ENCODE results near the gene CAV1.

CAV1 gene

DNA sequence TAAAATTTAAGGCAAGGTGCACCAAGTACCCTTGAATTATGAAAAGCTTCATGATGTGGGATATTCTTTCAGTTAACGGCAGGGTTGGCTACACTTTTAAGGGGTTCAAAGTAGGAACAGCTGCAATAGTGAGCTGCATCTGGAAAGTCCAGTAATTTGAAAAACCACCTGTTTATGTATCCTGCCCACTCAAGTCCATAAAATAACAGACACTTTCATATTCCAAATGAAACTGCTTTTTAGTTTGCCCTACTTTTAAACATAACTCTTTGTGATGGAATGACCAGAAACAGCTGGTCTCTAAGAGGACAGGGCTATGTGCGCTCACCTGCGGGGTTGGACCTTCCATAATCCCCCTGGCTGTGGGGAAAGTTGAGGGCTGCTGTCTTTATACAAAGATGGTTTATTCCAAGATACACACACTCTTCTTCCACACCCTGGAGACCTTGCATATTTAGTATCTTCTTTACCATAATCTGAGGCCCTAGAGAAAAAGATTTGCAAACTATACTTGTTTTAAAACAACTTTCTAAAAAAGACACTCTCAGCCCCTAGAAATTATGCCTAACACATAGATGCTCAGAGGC, 7.4 kb downstream of the CAV1 start:
- no peak for DNase-seq

DNA sequence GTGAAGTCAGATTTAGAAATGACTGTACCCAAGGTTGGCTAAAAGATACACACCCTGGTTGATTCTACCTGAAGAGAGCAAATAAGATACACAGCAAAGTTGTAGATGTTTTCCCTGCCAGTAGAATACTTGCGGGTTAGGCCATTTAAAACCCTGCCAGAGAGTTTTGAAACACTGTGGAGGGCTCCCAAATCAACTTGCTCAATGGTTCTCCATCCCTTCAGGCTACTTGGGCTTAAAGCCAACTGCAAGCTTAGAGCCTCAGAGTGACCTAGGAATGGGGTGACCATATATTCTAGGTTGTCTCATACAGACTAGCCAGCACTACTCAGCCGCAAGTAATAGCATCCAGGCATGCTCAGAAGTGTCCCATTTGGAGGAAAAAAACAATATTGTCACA, 10.0 kb downstream of the CAV1 start:
- DNase-seq, result no peak

DNA sequence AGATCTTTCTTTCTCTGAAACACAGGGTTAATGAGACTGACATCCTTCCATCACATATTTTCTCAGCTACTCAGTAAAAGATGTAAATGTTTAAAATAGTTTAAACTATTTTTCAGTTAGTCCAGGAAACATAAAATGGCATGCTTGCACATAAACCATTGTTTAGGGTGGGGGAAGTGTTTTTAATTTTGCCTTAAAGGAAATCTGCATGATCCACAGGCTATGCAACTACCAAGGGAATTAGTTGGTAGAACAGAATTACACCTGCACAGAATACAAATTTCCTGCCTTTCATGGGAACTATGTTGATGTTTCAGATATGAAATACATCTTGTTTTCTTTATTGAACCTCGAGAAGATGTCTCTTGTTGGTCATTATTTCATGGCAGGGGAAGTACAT, 10.6 kb downstream of the CAV1 start:
- DNase-seq, result no peak

DNA sequence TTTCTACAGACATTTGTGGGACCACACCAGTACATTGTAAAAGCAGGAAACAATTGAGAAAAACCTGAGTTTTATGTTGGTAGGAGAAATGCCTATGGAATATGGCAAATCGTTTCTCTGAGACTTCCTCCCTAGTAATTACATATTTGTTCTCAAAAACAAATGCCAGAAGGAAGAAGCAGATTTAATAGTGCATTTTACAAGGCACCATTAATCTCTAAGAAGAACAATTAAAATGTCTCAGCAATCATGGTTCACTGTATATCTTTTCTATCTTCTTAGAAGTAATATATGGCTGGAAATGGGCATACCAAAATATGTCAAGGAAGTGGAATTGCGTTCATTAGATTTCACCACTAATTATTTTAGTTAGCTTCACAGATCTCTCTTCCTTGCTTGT, 13.3 kb downstream of the CAV1 start:
- DNase-seq, result no peak

DNA sequence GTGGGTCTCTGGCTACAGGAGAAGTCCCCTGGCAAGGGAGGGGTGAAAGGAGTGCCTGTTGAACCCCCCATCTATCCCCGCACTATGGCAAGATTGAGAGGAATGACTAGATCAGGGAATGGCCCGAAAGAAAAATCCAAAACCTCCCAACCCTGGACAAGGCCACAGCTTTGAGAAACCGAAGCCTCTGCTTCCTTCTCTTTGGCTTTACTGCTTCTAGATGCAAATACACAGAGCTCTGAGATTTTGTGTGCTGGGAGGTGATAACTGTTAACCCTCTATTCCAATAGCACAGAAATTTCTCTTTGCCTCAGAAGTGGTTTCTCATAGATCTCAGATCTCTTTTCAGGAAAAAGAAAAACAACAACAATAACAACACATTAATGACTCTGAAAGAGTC, 15.0 kb downstream of the CAV1 start:
- DNase-seq, result no peak

DNA sequence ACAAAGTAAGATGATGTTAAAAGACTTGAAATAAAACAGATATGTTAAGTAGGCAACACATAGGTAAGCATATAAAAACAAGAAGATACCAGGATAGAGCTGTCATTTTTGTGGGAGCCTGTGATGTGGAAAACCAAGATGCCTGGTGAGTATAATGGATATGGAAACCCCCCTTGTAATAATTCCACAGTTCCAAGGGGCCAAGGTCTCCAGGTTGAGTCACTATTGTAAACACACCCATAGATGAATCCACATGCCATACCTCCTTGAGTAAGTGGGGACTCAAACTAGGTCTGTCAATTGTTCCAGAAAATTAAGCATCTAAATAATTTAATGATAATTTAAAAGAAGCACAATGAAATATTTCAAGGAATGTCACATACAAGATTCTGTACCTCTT, 15.9 kb downstream of the CAV1 start:
- no peak for DNase-seq

DNA sequence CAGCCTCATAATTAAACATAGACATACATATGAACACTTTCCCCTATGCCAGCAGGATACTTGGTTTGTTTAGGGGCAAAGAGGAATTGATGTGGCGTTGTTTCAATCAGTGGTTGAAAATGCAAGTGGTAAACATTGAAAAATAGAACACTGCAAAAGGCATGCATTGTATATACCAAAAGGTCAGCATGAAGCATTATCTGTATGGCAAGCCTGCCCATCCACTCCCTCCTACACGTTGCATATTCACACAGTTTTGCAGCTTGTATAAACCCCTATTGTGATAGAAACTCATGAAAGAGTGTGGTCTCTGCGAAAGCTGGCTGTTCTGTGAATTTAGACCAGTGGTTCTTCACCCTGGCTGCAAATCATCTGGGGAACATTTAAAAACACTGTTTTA, 17.1 kb downstream of the CAV1 start:
- DNase-seq, result no peak

DNA sequence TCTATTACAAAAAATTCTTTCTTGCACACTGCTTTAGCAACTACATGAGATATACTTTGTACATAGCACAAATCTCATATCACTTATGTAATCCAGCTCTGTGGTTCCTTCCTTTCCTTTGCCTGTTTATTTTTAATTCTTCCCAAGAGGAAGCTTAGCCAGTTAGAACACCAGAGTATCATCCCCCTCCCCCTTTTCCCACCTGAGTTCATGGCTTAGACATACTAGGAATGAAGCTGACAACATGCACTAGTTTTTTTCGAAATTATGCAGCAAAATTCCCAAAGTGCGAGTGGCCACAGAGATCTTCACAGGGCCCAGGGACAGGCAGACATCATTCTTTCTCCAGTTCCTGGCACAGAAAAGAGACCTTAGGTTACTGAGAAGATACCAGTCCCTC, 17.8 kb downstream of the CAV1 start:
- DNase-seq, result no peak

DNA sequence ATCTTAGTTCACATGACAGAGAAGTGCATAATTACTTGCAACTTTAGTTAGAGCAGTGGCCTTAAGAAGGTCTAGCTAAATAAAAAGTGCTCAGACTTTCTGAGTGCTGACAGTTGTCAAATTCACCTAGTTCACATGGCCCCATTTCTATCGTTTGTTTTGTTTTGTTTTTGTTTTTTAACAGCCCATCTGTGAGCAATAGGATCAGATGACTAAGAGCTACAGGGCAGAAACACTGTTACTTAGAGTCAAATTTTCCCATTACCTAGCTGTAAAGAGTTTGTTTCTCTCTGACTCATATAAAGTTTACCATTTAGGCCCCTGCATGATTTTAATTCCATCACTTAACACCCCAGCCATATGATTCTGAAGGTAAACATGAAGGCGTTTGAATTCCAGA, 18.8 kb downstream of the CAV1 start:
- no peak for DNase-seq

DNA sequence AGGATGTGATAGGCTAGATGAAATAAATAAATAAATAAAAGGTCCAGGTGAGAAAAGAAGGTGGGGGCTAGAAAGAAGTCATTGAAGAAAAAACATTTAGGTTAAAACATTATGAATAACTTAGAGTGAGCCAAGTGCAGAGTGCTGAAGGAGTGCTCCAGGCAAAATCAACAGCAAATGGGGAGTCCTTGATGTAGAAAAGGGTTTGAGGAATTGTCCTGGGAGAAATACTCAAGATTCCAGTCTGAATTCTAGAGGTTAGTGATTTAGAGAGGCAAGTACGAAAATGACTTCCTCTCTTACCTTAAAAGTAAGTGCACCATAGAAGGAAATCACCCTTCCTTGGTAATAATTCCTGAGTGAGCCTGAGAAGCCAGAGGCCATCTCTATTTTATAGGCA, 19.7 kb downstream of the CAV1 start:
- DNase-seq, result no peak

DNA sequence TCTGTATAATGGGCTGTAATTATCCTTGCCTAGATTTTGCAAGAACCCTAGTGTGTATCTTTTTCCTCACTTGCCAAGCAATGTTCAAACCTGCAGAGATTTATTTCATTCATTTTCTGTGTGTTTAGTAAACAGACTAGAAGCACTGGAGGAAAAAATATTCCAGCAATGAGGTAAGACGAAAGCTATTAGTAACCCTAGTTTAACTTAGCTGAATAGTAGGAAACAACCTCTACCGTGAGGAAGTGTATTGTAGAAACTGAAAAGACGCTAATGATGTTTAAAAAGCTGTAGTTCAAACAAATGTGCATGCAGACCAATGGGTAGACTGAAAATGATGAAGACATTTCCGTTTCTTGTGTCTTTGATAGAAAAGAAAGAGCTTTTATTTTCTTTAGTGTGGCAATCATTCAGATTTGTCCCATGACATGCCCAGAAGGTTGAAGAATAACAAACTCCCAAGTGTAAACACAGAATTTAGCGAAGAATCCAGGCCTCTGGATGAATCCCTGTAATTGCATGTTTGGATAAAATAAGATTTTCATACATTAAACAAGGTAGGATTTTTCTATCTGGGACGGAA, 20.7 kb downstream of the CAV1 start:
- no peak for DNase-seq

DNA sequence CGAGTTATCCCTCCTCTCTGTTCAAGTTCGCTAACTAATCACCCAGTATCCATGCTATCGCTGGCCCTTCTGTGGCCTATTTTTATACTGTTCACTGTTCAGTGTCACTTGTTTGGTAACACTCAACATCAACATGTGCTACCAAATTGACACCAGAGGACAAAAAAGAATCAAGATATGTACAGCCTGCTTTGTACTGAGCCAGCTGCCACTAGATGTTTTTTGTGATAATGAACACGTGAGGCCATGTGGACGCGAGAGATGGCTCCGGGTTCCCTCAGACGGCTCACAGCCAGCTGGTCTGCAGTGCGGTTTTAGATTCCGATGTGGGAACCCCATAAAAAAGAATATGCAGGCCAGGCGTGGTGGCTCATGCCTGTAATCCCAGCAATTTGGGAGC, 21.2 kb downstream of the CAV1 start:
- no peak for DNase-seq

DNA sequence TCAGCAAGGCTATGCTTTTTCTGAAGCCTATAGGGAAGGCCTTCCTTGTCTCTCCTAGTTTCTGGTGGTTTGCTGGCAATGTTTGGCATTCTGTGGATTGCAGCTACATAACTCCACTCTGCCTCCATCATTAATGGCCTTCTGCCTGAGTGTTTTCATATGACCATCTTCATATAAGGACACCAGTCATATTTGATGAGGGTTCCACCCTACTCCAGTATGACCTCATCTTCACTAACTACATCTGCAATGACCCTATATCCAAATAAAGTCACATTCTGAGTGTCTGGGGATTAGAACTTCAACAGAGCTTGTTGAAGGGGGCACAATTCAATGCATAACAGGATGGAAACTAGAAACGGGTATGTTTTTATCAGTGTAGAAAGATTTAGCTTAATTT, 22.1 kb downstream of the CAV1 start:
- no peak for DNase-seq

DNA sequence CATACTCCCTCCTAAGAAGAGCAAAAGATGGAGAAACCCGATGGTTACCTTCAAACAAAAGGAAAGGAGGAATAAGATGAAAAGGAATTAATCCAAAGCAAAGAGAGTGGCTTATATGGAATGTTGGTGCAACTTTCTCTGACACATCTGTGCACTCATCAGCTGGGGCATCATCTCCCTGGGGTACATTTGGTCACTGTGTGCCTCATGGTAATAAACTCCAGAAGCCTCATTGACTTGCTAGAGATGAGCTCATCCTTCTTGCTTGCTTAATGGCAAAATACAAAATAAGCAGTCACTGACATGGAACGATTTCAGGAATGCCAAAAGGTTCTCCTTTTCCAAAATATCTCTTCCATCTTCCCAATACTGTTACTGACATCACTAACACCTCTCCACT, 22.5 kb downstream of the CAV1 start:
- DNase-seq, result no peak

DNA sequence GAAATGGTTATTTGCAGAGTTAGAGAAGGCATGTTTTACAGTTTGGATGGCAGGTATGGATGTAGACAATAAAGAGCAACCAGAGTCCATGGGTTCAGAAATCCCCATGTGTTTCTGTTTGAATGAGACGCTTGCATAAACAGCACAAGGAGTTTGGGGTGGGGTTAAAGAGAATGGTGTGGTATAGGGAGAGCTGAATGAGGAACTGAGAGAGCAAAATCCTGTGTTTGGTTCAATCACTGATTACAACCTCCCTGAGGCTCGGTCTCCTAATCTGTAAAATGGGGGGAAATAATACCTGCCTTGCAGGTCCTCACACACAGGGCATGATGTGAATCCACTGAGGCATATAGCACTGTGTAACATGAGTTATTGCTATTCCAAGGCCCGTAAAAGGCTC, 23.7 kb downstream of the CAV1 start:
- DNase-seq, result no peak

DNA sequence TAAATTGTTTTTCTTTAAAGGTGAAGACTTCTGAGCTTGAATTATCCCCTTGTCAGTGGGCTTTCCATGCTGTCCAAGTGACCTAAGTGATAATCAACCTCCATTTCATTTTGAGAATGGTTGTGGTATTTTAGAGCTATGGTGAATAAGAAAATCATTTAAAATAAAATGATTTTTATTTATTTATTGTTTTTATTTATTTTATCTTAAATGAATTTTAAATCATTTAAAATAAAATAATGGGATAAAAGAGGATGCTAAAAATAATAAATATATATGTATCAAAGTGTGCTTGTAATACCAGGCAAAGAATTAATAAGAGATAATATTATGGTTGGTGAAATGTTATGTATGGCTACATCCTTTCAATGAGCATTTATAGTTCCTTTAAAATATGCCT, 24.5 kb downstream of the CAV1 start:
- DNase-seq, result no peak

DNA sequence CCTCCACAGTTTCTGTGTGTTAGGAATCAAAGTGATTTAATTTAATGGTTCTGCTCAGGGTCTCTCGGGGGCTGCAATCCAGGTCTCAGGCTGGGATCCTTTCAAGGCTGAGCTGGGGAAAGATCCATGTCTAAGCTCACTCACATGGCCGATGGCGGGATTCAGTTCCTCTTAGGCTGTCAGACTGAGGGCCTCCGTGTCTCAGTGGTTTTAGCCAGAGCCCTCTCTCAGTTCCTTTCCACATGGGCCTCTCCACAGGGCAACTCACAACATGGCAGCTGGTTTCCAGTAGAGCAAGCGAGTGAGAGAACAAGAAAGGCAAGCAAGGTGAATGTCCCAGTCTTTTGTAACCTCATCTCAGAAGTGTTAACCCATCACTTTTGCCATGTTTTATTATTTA, 26.9 kb downstream of the CAV1 start:
- no peak for DNase-seq

DNA sequence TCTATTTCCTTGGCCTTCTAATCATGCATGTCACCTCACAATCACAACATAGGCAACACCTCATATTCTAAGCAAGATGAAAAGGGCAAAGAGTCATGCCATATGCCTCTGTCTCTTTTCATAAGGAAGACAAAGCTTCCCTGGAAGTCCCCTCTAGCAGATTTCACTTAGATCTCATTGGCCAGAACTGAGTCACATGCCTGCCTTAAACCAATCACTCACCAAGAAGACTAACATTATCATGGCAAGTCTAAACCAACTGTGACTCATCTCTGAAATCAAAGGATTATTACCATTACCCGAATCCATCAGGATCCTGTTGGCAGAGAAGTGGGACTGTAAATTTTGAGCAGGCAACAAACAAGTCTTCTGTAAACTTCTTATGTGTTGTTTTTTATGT, 27.8 kb downstream of the CAV1 start:
- DNase-seq, result no peak

DNA sequence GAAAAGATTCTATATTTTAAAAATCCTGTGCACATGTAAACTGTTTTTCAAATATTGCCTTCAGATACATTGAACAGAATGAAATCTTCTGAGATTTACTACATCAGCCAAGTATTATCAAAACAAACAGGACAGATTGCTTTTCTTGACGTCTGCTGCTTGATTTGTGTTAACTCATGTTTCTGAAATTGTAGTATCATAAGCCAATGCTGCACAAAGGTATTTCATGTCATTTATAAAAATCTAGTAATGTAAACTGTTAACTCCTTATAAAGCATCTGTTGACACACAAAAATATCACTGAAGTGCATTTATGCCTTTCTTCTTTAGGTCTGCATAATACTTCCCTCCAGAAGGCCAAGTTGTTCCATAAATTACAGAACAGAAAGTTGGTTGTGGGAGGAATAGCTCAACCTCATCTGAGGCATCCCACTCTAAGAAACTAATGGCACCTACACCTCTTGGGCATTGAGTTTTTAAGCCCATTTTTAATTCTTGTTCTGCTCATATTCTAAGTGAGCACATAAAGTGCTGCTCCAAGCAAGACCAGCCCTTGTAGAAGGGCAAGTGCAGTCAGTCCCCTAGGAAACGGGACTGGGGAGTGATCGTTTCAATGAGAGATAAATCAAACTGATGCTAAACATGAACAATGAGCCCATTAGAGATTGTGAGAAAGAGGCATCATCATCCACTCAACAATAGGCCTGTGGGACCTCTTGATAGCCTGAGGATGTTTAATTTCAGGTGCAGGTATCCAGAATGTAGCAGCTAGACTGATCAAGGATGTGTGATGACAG, 28.5 kb downstream of the CAV1 start:
- DNase-seq, result no peak

DNA sequence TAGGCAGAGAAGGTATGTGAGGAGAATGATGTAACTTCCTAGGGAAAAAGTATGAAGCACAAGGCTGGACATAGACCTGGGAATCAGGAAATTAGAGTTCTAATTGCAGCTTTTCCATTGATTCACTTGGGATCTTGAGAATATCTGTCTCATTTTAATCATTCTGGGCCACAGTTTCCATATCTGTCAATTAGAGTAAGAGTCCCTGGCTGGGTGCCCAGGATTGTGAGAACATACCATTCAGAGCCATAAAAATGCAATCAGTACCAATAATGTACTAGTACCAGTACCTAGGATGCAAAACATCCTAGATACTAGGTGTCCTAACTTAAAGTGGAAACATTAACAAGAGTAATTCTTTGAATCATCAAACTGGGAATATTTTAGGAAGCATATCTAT, 29.6 kb downstream of the CAV1 start:
- DNase-seq, result no peak

DNA sequence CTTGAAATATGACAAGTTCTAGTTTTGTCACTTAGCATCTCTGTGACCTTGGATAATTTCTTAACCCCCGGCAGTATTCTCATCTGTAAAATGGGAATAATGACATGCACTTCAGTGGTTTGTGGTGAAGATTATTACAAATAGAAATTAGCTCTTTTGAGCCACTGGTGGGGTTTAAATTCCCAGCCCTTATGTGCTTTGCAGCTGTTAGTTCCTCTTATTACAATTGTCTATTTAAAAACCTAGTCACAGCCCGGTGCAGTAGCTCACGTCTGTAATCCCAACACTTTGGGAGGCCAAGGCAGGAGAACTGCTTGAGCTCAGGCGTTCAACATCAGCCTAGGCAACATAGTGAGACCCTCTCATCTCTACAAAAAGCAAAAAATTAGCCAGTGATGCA, 30.1 kb downstream of the CAV1 start:
- DNase-seq, result no peak

DNA sequence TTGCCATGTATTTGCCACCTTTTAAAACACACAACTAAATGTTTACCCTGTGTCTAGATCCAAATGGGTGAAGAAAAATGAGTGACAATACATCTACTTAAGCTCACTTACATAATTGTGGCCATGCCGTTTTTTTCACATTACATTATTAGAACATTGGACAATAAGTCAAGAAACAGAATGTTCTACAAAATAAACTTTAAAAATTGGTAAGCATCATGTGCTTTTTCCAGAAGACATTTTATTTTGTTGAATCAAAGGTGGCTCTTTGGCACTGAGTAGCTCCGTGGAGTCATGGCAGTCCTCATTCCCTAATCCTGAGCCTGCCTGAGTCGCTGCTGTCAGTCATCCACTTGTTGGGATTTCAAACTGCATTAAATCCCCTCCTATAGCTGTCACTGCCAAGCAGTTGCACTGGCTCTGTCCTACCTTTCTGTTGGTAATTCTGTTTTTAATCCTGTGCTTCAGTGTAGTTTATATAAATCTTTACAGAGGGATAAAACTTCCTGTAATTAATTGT, 32.3 kb downstream of the CAV1 start:
- DNase-seq, result no peak

DNA sequence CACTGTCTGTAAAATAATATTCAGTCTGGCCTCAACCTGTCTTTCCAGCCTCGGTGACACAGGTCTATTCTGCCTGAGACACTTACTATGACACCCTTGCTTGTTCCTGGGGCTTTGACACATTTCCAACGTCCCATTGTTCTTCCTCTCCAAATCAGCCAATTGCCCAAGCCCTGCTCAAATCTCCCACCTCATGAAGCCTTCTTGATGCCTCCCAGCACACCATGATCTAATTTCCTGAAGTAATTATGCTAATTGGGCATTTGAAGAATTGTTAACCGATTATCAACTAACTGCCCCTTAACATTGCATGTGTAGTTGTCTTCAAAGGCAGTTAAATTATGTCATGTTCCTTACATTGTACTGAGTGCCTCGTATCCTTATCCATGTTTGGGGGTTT, 33.1 kb downstream of the CAV1 start:
- DNase-seq, result no peak
